ENCODE results near the gene POLR3H.
A peak's percentile ranks its signal among the peaks of the same experiment; 100 is the strongest.
"Not testable (repeated sequence)": the region's sequence is repeated elsewhere in the genome, so short reads cannot be mapped to it uniquely, and the experiment has no call there.

The POLR3H gene, protein sequence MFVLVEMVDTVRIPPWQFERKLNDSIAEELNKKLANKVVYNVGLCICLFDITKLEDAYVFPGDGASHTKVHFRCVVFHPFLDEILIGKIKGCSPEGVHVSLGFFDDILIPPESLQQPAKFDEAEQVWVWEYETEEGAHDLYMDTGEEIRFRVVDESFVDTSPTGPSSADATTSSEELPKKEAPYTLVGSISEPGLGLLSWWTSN

GRCh38 chr22:41543854-41544670 lies at the start of gene POLR3H:
Gene POLR3H, minus strand, starts transcription at chr22:41544470. Its CDS starts 369 bp downstream, at chr22:41544101.
- DNase-seq (ENCODE audit: low read depth) = peak; percentile 97

GRCh38 chr22:41593336-41593960 lies 49.2 kb upstream of the POLR3H start:
- DNase-seq (ENCODE audit: low read depth) = not testable (repeated sequence)

- peak; percentile 100 for DNase-seq (ENCODE audit: low read depth)
These were observed 45.3 kb upstream of the POLR3H start, which contains the start of gene PMM1 for GRCh38 chr22:41589391-41590241. Gene PMM1, minus strand, starts transcription at chr22:41589840. Its CDS starts 35 bp downstream, at chr22:41589805.

DNA sequence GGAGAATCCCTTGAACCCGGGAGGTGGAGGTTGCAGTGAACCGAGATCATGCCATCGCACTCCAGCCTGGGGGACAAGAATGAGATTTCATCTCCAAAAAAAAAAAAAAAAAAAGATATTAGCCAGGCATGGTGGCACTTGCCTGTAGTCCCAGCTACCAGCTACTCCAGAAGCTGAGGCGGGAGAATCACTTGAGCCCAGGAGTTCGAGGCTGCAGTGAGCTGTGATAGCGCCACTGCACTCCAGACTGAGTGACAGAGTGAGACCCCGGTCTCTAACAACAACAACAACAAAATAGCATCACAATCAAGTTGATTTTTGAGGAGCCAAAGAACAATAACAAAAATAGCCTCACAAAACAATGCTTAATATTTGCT lies 43.1 kb upstream of the POLR3H start:
- no peak for DNase-seq (ENCODE audit: low read depth)

GRCh38 chr22:41585898-41586297 lies 41.6 kb upstream of the POLR3H start:
- DNase-seq (ENCODE audit: low read depth) = no peak

GRCh38 chr22:41584881-41585280 lies 40.6 kb upstream of the POLR3H start:
- no peak for DNase-seq (ENCODE audit: low read depth)

DNA sequence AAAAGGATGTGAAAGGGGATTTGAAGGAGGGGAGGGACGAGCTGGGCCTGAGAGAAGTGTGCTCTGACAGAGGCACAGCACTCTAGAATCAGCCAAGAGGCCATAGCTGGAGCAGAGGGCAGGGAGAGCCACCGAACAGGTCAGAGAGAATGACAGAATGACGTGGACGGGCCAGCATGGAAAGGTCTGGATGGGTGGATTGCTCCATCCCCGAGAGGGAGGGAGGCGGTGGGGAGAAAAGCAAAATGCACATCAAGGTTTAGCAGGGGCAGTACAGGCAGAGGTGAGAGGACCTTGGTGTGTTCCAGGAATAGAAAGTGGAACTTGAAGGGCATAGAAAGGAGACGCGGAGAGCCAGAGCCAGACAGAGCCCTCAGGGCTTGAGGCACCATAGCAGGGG lies 38.4 kb upstream of the POLR3H start:
- DNase-seq (ENCODE audit: low read depth) = no peak

DNA sequence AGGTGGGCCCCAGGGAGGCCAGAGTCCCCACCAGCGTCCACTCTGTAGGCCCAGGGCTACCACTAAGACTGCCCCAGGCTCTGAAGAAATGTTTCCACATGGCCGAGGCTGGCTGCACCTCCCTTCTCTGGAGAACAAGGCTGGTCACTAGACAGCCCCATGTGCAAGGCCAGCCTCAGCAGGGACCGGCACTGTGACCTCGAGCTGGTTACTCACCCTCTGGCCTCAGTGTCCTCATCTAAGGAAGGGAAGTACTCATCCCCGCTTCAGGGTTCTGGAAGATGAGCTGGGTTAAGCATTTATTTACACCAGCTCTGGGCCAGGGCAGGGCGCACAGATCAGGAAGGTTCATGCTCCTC lies 35.7 kb upstream of the POLR3H start:
- no peak for DNase-seq (ENCODE audit: low read depth)

DNA sequence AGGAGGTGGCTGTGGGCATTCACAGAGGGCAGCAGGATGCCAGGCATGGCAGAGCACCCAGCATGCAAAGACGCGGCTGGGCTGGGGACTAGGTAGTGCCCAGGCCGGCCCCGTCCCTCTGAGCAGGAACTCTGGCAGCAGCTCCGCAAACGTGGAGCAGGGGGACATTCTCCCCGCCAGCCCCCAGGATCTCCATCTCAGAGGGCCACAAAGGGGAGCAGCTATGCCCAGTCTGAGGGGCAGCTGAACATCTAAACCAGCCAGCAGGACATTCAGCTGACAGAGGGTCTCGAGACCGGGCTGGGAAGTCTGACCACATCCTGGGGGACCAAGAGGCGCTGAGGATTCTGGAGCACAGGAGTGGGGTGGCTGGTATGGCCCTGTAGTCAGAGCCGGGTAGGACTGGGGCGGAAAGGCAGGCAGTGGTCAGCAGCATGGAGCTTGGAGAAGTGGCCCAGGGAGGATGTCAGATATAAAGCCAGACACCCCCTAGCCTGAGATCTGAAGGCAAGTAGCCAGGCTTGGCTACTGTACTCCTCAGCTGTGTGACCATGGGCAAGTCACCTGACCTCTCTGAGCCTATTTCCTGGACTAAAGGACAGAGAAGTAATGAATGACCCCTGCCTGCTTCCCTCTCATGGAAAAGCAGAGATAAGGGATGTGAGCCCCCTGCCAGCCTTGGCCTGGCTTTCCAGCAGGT lies 35.2 kb upstream of the POLR3H start:
- DNase-seq (ENCODE audit: low read depth) = no peak

- no peak for DNase-seq (ENCODE audit: low read depth)
These were observed 34.5 kb upstream of the POLR3H start for GRCh38 chr22:41578818-41579217.

DNA sequence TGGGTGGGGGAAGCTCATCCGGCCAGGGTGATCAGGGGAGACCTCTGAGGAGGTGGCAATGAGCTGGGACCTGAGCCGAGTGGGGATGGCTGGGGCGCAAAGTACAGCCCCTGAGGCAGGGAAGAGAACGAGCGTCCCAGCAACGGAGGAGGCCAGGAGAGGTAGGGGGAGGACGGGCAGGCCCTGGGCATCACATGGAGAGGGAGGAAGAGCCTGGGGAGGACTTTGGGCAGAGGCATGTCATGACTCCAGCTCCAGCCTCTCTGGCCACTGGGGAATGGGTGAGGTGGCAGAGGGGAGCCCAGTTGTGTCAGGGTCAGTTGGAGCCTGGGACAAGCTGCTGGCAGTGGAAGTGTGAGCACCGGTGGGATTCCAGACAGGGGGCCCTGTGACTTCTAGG lies 33.8 kb upstream of the POLR3H start:
- no peak for DNase-seq (ENCODE audit: low read depth)

DNA sequence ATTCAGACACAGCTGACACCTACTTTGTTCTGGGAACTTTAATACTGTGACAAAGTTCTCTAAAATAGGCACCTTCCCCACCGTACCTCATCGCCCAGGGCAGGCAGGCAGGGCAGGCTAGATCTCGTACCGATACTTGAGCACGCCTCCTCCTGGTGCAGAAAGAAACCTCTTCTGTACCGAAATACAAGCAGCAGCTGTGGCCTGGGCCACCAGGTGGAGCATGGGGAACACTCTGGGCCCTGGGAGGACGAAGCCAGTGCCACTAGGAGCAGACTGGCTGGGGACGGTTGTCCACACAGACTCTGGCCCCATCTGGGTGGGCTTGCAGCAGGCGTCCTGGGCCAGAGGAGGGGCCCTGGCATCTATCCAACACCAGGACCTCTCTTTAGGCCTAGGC lies 32.6 kb upstream of the POLR3H start:
- DNase-seq (ENCODE audit: low read depth) = peak; percentile 30

GRCh38 chr22:41575533-41575932 lies 31.3 kb upstream of the POLR3H start:
- no peak for DNase-seq (ENCODE audit: low read depth)

- no peak for DNase-seq (ENCODE audit: low read depth)
These were observed 30.6 kb upstream of the POLR3H start for GRCh38 chr22:41574847-41575381.

DNA sequence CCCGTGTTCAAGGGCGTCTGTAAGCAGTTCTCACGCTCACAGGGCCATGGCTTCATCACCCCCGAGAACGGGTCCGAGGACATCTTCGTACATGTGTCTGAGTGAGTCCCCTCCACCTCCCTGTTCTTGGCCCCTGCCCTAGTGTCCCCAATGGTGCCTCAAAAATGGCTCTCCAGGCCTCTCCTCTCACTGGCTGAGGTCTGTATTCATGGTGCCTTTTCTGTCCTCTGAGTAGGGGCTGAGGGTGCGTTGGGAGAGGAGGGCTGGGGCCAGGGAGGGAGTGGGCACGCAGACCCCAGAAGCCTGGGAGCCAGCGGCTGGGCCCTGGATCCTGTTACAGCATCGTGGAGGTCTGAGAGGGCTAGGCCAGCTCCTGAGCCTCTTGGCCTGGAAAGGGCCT lies 29.4 kb upstream of the POLR3H start:
- DNase-seq (ENCODE audit: low read depth) = no peak

- not testable (repeated sequence) for DNase-seq (ENCODE audit: low read depth)
These were observed 28.0 kb upstream of the POLR3H start for GRCh38 chr22:41572305-41572704.

DNA sequence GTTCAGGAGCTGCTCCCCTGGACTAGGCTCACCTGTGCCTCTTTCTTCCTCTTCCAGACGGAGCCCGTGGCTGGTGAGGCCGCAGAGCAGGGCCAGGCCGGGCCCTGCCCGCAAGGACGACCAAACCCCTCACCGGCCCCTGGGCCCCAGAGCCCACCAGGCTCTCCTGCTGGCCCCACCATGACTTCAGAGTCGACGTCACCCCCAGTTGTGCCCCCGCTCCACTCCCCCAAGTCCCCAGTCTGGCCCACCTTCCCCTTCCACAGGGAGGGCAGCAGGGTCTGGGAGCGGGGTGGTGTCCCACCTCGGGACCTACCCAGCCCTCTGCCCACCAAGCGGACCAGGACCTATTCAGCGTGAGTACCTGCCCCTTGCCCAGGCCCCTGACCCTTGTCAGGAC lies 27.5 kb upstream of the POLR3H start:
- DNase-seq (ENCODE audit: low read depth) = no peak

DNA sequence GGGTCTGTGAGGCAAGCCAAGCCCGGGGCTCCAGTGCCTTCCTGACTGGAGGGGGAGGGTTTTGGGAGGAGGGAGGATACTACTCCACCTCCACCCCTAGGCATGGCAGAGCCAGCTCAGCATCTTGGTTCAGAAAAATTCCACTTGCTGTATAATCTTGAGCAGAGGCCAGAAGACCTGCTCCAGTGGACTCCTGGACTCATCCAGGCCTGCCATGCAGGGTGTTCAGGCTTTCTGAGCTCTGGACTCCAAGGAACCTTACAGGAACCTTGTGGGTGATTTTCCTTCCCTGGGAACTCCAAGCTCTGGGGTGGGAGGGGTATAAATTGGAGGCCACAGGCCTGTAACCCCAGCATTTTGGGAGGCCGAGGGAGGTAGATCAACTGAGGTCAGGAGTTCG lies 26.0 kb upstream of the POLR3H start:
- no peak for DNase-seq (ENCODE audit: low read depth)

DNA sequence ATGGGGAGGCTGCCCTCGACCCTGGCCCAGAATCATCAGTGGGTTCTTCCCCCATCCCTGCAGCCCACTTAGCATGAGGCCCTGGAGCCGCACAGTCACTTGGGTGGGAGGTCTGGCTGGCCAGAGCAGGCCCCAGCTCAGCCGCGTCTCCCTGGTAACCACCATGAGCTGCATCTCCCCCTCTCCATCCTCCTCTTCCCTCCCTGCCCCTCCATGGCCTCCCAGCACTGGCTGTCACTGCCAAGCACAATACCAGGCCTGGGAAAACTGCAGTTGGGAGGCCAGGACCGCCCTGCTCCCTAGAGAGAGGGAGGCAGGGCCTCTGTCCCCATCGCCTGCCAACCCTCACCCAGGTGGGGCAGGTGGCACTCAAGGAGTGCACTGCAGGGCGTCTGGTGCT lies 24.5 kb upstream of the POLR3H start:
- no peak for DNase-seq (ENCODE audit: low read depth)

DNA sequence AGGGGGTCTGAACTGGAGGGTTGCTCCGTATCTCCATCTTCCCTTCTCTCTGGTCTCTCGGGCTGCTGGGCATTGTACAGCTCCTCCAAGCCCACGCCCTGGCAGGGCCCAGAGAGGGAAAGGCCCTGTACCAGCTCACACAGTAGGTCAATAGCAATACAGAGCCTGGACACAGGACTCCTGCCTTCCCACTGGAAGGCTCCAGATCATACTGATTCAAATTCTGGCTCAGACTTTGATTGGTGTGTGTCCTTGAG lies 23.2 kb upstream of the POLR3H start:
- DNase-seq (ENCODE audit: low read depth) = no peak

GRCh38 chr22:41565403-41566054 lies 21.3 kb upstream of the POLR3H start:
- DNase-seq (ENCODE audit: low read depth) = peak; percentile 60

Measured in fibroblast of gingiva (primary cell).